GM23338 (cell line): ENCODE results near the gene MRPL48. TPM values are rescaled to one million over a fixed set of nuclear protein-coding genes. Genes with fewer than 3 reads are reported as not detected.

Experiments
- ATAC-seq: fragments of 200-7000 bp; cut with Tn5 transposase; 3 replicates; pipeline ENCODE4 v1.9.1; 2020
- DNase-seq: peaks from one replicate; pipeline ENCODE4 v3.0.0-alpha.2; 2015; ENCODE audit warnings: low spot score
- H2AFZ ChIP-seq: fragments of 200-600 bp; sonication (generic); 2 replicates; pipeline ENCODE4 v1.8.0; 2016; ENCODE audit warnings: antibody characterized with exemption, mild to moderate bottlenecking, moderate library complexity
- H3F3A ChIP-seq: fragments of 200-600 bp; sonication (generic); replicated peaks from 2 replicates; pipeline ENCODE4 v1.8.0; 2017; ENCODE audit warnings: antibody characterized with exemption, mixed run types, low read depth
- H3K27ac ChIP-seq: fragments of 200-600 bp; sonication (generic); 2 replicates; pipeline ENCODE4 v1.6.1; 2016; ENCODE audit warnings: low read depth
- H3K27me3 ChIP-seq: fragments of 200-600 bp; sonication (generic); 2 replicates; pipeline ENCODE4 v1.8.0; 2016; ENCODE audit warnings: mild to moderate bottlenecking, mixed run types, moderate library complexity; ENCODE audit not compliant: insufficient read depth
- H3K36me3 ChIP-seq: fragments of 200-600 bp; sonication (generic); 2 replicates; pipeline ENCODE4 v1.8.0; 2016; ENCODE audit warnings: mild to moderate bottlenecking; ENCODE audit not compliant: insufficient read depth
- H3K4me1 ChIP-seq: fragments of 200-600 bp; sonication (generic); 2 replicates; pipeline ENCODE4 v1.8.0; 2016; ENCODE audit warnings: mild to moderate bottlenecking, moderate library complexity; ENCODE audit not compliant: insufficient read depth
- H3K4me2 ChIP-seq: fragments of 200-600 bp; sonication (generic); 2 replicates; pipeline ENCODE4 v1.7.1; 2017; ENCODE audit warnings: mixed run types
- H3K4me3 ChIP-seq: fragments of 200-600 bp; sonication (generic); 2 replicates; pipeline ENCODE4 v1.6.1; 2016; ENCODE audit warnings: mixed run types
- H3K79me2 ChIP-seq: fragments of 200-600 bp; sonication (generic); replicated peaks from 2 replicates; pipeline ENCODE4 v1.8.0; 2017; ENCODE audit warnings: mild to moderate bottlenecking; ENCODE audit not compliant: insufficient read depth
- H3K9me2 ChIP-seq: fragments of 200-600 bp; sonication (generic); 2 replicates; pipeline ENCODE4 v1.8.0; 2017; ENCODE audit not compliant: insufficient read depth
- H4K20me1 ChIP-seq: fragments of 200-600 bp; sonication (generic); replicated peaks from 2 replicates; pipeline ENCODE4 v1.8.0; 2017; ENCODE audit warnings: mild to moderate bottlenecking; ENCODE audit not compliant: insufficient read depth
- H3K27ac Mint-ChIP-seq: 2 replicates; pipeline ENCODE4 v1.8.0; 2020; ENCODE audit warnings: inconsistent platforms, mild to moderate bottlenecking, moderate library complexity, mixed read lengths
- H3K27me3 Mint-ChIP-seq: 3 replicates; pipeline ENCODE4 v1.8.0; 2022; ENCODE audit warnings: low read depth, mild to moderate bottlenecking, moderate library complexity, mixed read lengths, inconsistent platforms; ENCODE audit not compliant: insufficient read depth, poor library complexity
- H3K36me3 Mint-ChIP-seq: 3 replicates; pipeline ENCODE4 v1.8.0; 2021; ENCODE audit warnings: low read depth, mild to moderate bottlenecking, inconsistent platforms, moderate library complexity, mixed read lengths
- H3K4me1 Mint-ChIP-seq: 3 replicates; pipeline ENCODE4 v1.8.0; 2020; ENCODE audit warnings: mild to moderate bottlenecking, inconsistent platforms, mixed read lengths
- H3K4me3 Mint-ChIP-seq: 3 replicates; pipeline ENCODE4 v1.8.0; 2021; ENCODE audit warnings: moderate library complexity, mild to moderate bottlenecking, inconsistent platforms, mixed read lengths
- H3K9me3 Mint-ChIP-seq: 3 replicates; pipeline ENCODE4 v1.8.0; 2020; ENCODE audit warnings: moderate library complexity, mild to moderate bottlenecking, inconsistent platforms, mixed read lengths
- CREB1 ChIP-seq: fragments of 250-450 bp; sonication (Bioruptor Pico); IDR thresholded peaks from 2 replicates; pipeline ENCODE4 v1.5.0; 2020; ENCODE audit warnings: low read depth, mild to moderate bottlenecking, moderate library complexity
- EZH2 ChIP-seq: fragments of 200-600 bp; sonication (generic); IDR thresholded peaks from one replicate; pipeline ENCODE4 v1.8.0; 2017; ENCODE audit warnings: antibody characterized with exemption, mild to moderate bottlenecking, low read depth; ENCODE audit not compliant: unreplicated experiment
- JUNB ChIP-seq: IDR thresholded peaks from one replicate; pipeline ENCODE4 v1.6.1; 2016; ENCODE audit warnings: antibody characterized with exemption; ENCODE audit not compliant: unreplicated experiment
- NANOG ChIP-seq: IDR thresholded peaks from 2 replicates; pipeline ENCODE4 v1.6.1; 2016; ENCODE audit warnings: antibody characterized with exemption, borderline replicate concordance
- POLR2AphosphoS5 ChIP-seq: IDR thresholded peaks from 2 replicates; pipeline ENCODE4 v1.6.1; 2016; ENCODE audit warnings: antibody characterized with exemption, low read depth
- STAT1 ChIP-seq: IDR thresholded peaks from one replicate; pipeline ENCODE4 v1.6.1; 2016; ENCODE audit warnings: antibody characterized with exemption; ENCODE audit not compliant: unreplicated experiment
- ZNF114 ChIP-seq: fragments of 250-450 bp; sonication (Bioruptor Pico); IDR thresholded peaks from 2 replicates; pipeline ENCODE4 v1.5.0; 2020; ENCODE audit warnings: mild to moderate bottlenecking, moderate library complexity
- polyA plus RNA-seq: library from polyadenylated mRNA; unstranded; fragments of >200 nt; fragmentation: Nextera tagmentation; extraction: Ambion mirVana; gene quantifications from 2 replicates; pipeline ENCODE4 v1.2.1, GENCODE V29; 2016
- total RNA-seq: library from RNA; depleted of rRNA; stranded (reverse); fragments of >200 nt; shearing (Covaris generic); gene quantifications from 2 replicates; pipeline ENCODE4 v1.2.3, GENCODE V29; 2014
- TF ChIP-seq, protein P1 (sequence below): IDR thresholded peaks from one replicate; pipeline ENCODE4 v1.6.1; 2018; ENCODE audit warnings: antibody characterized with exemption; ENCODE audit not compliant: unreplicated experiment
- TF ChIP-seq, protein P2 (sequence below), 2 experiments: fragments of 200-600 bp in 1 of 2; sonication (generic) in 1 of 2; conservative IDR thresholded peaks; 2 replicates each; pipeline versions ENCODE4 v1.5.1 to v1.6.1; 2016 to 2017; ENCODE audit warnings: antibody characterized with exemption in 2 of 2, low read depth in 2 of 2, mild to moderate bottlenecking in 2 of 2, moderate library complexity in 1 of 2

MRPL48 gene
- total and polyA plus RNA-seq, 2 experiments from 2014 or later: 24.1 to 103 TPM

DNA sequence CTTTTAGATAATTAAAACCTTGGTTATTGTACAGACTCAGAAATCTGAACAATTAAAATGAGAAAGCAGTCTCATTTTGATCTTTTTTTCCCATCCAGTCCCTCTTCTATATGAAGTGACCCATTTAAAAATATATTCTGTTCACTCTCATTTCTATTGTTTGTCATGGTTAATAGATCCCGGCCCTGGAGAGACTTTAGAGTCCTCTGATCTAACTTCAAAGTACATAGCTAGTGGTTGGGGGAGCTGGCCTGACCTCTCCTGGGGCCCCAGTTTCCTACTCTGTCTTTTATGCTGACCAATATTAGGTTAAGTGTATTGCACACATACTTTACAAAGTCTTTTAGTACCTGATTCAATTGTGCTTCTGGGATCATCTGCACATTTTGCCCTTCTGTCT is 13.5 kb downstream of the MRPL48 start (continued):
- TF ChIP-seq, protein P1, sequence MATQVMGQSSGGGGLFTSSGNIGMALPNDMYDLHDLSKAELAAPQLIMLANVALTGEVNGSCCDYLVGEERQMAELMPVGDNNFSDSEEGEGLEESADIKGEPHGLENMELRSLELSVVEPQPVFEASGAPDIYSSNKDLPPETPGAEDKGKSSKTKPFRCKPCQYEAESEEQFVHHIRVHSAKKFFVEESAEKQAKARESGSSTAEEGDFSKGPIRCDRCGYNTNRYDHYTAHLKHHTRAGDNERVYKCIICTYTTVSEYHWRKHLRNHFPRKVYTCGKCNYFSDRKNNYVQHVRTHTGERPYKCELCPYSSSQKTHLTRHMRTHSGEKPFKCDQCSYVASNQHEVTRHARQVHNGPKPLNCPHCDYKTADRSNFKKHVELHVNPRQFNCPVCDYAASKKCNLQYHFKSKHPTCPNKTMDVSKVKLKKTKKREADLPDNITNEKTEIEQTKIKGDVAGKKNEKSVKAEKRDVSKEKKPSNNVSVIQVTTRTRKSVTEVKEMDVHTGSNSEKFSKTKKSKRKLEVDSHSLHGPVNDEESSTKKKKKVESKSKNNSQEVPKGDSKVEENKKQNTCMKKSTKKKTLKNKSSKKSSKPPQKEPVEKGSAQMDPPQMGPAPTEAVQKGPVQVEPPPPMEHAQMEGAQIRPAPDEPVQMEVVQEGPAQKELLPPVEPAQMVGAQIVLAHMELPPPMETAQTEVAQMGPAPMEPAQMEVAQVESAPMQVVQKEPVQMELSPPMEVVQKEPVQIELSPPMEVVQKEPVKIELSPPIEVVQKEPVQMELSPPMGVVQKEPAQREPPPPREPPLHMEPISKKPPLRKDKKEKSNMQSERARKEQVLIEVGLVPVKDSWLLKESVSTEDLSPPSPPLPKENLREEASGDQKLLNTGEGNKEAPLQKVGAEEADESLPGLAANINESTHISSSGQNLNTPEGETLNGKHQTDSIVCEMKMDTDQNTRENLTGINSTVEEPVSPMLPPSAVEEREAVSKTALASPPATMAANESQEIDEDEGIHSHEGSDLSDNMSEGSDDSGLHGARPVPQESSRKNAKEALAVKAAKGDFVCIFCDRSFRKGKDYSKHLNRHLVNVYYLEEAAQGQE: no peak
- TF ChIP-seq EZH2: no peak

DNA sequence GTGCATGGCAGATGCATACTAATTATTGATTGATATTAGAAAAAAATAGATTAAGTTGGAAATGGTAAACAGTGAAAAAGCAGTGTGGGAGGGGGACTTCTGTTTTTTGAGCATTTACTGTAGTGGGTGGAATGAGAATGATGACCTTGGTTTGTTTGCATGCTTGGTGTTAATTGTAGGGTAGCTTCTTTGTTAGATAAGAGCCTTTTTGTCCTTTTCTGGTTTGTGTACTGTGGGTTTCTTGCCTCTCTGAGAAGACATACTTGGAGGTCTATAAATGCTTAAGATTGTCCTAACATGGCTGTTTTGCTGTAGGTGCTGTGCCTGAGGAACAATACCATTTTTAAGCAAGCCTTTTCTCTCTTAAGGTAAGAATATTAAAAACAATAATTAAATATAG is 17.0 kb downstream of the MRPL48 start:
- no peak overlapping the region for H2AFZ ChIP-seq
- H3K9me3 Mint-ChIP-seq: no peaks in the 10 kb centered on the region
- no peak overlapping the region for H3K4me3 Mint-ChIP-seq

More for the DNA sequence above, 17.0 kb downstream of the MRPL48 start:
- Histone ChIP-seq H3K4me1 (no peaks in the 10 kb centered on the region), H3K27ac (peak overlapping the region; percentile 23; the same call in 1 of the 2 replicates), H3K79me2 (peaks cover 12% of the 10 kb centered on the region; the same call in 1 of the 2 replicates), H3K36me3 (no peaks in the 10 kb centered on the region), H3K9me2 (no peaks in the 10 kb centered on the region), H3K4me3 (no peak overlapping the region), H4K20me1 (no peaks in the 10 kb centered on the region), H3K4me2 (no peak overlapping the region), H3F3A (no peaks in the 10 kb centered on the region), H3K27me3 (no peaks in the 10 kb centered on the region)
- Mint-ChIP-seq H3K27ac (no peak overlapping the region), H3K4me1 (no peaks in the 10 kb centered on the region; the same call in 2 of the 3 replicates), H3K27me3 (no peaks in the 10 kb centered on the region), H3K36me3 (peaks cover 8% of the 10 kb centered on the region; the same call in 2 of the 3 replicates)
- no peak for TF ChIP-seq ZNF114 (CRISPR knock-in tag)
- TF ChIP-seq EZH2: no peak
- TF ChIP-seq NANOG: no peak
- TF ChIP-seq POLR2AphosphoS5: no peak
- TF ChIP-seq, protein P1: no peak
- no peak for TF ChIP-seq STAT1
- TF ChIP-seq, protein P2, sequence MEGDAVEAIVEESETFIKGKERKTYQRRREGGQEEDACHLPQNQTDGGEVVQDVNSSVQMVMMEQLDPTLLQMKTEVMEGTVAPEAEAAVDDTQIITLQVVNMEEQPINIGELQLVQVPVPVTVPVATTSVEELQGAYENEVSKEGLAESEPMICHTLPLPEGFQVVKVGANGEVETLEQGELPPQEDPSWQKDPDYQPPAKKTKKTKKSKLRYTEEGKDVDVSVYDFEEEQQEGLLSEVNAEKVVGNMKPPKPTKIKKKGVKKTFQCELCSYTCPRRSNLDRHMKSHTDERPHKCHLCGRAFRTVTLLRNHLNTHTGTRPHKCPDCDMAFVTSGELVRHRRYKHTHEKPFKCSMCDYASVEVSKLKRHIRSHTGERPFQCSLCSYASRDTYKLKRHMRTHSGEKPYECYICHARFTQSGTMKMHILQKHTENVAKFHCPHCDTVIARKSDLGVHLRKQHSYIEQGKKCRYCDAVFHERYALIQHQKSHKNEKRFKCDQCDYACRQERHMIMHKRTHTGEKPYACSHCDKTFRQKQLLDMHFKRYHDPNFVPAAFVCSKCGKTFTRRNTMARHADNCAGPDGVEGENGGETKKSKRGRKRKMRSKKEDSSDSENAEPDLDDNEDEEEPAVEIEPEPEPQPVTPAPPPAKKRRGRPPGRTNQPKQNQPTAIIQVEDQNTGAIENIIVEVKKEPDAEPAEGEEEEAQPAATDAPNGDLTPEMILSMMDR (conservative IDR thresholded peaks at IDR 0.05; ENCODE audit: low read depth in 2 of 2): no peak
- TF ChIP-seq JUNB: no peak
- no peak for TF ChIP-seq CREB1 (CRISPR knock-in tag)
- DNase-seq (no peak), ATAC-seq (no peak)
